Stimulated activated CD4-positive, alpha-beta T cell treated with anti-CD3 and anti-CD28 coated beads, TNF-alpha, amount 100 ng/mL, for 48 hours (primary cell): Measurements from ENCODE around the gene SSR4.
"Not testable (repeated sequence)": the region's sequence is repeated elsewhere in the genome, so short reads cannot be mapped to it uniquely, and the experiment has no call there.

Experiments
- DNase-seq, 3 donors: peaks; one replicate each; pipeline ENCODE4 v3.0.0-alpha.2; 2020; ENCODE audit warnings: low read depth in 3 of 3

SSR4 gene

DNA sequence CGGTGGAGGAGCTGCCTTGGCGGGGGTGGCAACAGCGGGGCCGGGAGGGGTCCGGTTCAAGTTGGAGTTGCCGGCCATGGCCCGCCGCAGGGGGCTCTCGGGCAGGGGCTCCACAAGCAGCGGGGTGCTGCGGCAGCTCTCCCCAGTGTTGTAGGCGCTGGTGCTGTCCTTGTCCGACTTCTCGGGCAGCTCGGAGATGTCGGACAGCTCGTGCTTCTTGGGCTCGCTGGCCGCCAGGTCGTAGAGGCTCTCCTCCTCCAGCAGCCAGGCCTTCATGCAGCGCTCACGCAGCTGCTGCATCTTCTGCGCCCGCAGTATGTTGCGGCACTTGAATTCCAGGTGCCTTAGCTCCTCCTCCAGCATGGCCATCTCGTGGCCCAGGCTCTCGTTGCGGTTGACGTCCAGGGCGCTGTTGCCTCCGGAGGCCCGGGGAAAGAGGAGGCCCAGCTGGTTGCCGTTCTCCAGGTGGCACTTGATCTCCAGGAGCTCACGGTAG, 9.7 kb downstream of the SSR4 start:
- DNase-seq: no peak

DNA sequence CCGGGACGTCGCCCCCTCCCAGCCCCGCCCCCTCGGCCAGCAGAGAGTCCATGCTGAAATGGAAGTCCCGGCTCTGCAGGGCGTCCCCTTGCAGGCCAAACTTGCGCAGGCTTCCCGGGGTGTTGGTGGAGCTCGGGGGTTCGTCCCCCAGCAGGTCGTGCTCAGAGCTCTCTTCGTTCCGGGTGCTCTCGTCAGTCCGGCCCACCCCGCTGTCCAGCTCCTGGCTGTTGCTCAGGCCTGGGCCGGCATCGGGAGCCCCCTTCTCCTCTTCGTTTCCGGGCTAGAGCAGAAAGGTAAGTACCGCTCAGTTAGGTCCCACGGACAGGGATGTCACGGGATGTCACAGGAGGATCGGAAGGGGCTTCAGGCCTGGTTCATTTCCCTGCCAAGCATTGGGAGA, 10.2 kb downstream of the SSR4 start:
- no peak for DNase-seq

DNA sequence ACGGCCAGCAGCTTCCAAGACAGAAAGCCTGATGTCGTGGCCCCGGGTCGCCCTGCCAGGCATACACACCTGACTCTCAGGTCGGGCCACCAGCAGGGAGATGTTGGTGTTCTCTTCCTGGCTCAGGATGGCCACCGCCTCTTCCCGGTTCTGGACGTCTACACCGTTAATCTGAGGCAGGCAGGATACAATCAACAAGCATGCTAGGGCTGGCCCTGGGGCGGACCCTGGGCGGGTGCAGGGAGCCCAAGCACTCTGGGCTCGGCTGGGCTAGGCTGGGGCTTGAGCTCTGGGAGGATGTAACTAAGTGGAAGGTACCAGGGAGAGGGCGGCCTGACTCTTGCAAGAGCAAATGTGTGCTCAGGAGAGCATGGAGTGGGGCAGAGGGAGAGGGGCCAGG, 11.0 kb downstream of the SSR4 start:
- DNase-seq: no peak

DNA sequence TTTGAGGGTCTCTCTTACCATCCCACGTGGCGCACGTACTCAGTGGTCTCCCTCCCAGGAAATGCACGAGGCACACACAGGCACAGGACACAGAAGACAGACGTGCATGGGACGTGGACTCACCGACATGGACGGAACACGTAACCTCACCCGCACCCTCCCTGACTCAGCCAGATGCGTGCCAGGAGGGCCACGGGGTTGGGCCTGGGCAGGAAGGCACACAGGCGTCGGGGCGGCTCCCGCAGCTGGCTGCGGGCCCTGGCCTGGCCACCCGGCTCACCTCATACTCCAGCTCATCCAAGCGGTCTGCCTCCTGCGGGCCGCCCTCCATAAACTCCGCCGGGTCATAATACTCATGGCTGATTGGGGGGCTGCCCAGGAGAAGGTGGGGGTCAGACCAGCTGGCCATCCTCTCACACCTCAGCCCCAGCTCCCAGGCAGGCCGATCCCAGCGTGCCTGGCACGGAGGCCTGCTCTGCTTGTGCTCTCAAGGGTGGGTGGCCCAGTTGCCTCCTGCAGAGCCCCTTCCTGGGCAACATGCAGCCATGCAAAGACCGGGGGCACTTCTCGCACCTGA, 12.6 kb downstream of the SSR4 start:
- DNase-seq: no peak

DNA sequence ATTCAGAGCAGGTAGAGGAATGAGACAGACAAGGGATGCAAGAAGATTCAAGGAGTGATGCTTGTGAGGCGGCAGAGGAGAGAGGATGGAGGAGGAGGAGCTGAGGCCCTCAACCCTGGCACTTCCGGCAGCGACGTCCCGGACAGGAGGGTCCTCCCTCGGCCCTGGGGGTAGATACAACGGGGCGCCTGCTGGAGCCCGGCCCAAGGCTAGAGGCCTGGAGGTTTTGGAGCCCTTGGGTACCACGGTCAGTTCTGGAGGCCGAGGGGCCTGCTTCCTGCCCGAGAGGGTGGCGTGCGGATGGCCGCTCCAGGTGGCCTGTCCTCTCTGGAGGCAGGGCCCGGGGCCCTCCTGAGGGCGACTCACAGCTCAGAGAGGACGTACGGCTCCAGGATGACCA, 13.5 kb downstream of the SSR4 start:
- no peak for DNase-seq

DNA sequence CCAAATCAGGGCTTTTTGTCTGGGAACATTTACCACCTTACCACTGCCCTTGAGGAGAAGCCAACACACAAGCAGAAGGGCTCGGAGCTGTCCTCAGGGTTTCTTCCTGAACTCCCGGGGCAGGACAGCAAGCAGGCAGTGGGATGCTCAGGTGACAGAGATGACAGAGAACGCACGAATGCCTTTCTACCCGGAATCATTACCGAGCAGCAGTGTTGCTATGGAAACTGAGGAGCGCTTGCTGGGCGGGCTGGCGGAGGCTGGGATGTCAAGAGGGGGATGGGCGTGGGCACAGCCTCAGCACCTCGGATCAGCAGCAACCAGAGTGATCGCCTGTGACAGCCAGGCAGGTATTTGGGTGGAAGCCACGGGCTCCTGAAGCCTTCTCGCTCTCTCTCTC, 17.8 kb downstream of the SSR4 start:
- DNase-seq: no peak

DNA sequence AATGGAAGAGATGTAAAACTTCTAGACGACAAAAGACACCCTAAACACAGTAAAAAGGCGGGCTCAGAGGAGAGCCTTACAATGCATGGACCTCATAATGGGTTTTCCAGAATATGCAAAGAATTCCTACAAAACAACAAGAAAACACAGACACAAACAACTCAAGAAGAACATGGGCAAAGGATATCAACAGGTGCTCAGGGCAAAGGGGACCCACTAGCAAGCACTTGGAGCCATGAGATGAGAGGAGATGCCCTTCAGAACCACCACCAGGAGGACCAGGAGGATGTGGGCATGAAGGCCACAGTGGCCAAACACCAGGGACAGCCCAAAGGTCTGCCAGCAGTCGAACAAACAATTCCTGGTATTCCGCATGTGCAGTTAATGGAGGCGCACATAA, 18.7 kb downstream of the SSR4 start:
- no peak for DNase-seq

DNA sequence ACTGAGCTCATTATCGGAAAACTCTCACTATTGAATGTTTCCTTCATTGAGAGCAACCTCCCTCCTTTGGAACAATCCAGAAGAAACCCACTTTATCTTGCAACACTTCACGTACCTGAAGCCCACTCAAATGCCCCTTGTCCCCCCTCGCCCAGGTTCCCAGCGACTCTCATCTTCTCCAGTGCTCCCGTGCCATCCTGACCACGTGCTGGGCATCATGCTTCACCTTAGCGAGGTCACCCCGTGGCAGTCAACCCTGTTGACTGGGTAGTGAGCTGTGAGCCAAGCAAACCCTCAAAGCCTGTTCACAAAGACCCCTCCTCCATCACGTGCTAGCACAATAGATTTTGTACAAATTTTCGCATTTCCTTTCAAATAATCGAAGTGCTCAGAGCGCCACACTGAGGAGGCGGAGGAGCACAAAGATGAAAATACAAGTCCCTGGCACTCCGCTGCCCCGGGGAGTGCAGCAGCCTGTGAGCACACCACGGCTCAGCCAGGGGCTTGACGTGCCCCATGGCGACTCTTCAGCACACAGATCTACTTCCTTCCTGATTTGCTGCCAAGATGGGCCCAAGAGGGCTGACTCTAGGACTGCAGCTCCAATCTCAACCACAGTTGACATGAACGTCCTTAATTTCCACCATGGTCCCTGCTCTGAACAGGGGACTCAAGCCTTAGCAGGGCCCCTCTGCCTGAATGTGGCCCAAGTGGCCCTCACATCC, 20.3 kb downstream of the SSR4 start:
- no peak for DNase-seq

DNA sequence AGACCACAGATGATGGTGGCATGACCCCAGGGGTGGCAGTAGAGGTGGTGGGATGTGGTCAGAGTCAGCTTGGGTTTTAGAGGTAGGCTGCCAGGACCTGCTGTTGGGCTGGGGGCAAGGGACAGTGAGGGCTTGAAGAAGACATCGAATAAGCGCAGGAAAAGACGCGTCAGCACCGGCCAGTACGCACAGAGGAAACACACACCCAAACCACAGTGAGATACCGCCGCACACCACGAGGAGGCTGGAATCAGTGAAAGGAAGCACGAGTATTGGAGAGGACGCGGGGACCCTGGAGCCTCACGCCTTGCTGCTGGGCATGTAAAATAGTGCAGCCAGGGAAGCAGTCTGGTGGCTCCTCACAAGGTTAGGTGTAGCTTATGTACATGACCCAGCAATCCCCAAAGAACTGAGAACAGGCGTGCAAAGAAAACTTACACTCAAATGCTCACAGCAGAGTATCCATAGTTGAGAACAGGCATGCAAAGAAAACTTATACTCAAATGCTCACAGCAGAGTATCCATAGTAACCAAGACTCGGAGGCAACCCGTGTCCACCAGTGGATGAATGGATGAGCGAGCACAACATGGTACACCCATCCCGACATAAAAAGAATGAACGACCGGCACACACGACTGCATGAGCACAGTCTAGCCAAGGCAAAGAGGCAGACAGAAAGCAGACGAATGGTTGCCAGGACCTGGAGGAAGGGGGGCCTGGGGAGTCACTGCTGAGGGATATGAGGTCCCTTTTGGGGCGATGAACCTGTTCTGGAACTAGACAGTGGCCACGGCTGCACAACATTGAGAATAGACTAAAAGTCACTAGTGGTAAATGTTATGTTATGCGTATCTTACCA, 22.6 kb downstream of the SSR4 start:
- no peak for DNase-seq

DNA sequence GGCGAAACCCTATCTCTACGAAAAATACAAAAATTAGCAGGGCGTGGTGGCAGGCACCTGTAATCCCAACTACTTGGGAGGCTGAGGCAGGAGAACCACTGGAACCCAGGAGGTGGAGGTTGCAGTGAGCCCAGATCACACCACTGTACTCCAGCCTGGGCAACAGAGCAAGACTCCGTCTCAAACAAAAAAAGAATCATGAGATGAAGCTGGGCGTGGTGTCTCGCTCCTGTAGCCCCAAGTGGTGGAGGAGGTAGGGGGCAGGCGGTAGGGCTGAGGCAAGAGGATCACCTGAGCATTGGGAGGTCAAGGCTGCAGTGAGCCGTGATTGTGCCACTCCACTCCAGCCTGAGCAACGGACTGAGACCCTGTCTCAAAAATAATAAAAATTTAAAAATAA, 23.6 kb downstream of the SSR4 start:
- not testable (repeated sequence) for DNase-seq

DNA sequence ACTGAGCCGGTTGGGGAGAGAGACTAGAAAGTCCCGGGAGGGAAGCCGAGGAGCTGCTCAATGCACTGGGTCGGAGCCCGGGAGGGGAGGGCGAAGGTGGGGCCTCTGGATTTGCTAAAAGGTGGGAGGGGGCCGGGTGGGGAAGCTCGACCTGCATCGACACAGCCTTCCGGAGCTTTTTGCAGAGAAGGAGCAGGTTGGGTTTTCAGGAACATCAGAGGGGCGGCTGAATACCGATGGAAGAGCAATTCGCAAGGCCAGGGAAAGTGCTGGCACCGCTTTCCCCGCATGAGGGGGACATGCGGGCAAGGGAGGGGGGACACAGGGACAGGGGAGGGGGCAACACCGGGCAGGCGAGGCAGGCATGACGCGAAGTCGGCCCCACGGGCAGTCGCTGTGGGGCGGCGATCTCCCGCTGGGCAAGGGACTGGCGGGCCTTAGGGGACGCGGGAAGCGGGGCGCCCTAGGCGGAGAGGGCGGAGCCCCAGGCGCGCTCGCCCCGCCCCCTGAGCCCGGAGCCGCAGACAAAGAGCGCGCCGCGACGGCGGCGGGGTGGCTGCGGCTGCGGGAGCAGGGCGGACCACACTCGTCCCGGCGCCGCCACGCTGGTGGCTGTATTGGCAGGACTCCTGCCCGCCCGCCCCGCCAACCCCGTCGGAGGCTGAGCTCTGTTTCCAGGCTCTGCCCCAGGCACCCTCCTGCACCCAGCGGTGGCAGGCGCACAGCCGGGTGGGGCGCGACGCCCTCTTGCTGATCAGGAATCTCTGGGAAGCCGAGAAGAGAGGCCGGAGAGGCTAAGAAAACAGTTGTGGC, 24.3 kb downstream of the SSR4 start:
- peak in 1 of 3 donors; percentile 47 for DNase-seq

DNA sequence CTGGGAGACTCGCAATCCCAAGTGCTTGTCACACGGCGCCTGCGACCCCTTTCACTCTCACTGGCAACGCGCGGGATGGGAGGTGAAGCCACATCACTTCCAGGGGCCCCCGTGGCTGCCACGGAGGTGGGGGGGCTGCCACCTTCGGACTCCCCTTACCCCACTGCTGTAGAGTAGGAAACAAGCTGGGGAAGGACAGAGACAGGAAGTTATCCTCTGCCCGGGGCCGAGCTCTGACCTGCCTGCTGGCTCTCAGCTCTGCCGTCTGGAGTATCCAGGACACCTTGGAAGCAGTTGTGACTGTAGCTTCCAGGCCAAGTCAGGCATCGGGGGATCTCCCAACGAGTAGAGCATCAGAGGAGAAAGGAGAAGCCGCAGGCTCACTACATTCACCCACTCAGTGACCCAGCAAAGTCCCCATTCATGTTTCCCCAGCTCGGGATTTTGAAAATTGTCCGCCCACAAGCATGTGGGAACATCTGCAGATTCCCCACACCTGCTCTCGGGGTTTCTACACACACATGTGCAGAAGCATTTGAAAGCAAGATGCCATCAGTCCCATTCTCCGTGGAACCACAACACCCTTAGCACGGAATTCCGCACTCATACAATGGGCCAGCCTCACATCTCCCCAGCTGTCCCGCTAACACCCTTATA, 25.0 kb downstream of the SSR4 start:
- DNase-seq: no peak

DNA sequence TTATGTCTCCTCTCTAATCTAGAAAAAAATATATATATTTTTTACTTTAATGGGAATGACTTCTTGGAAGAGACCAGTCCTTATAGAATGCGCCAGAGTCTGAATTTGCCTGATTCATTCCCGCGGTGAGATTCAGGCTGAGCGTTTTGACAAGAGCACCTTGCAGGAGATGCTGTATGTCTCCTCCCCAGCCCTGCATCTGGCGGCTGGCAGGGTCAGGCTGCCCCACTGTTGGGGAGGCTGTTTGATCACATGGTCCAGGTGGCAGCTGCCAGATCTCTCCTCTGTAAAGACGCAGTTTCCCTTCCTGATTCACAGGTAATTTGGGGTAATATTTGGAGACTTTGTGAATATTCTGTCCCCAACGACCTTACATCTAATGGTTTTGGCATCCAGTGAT, 26.1 kb downstream of the SSR4 start:
- DNase-seq: no peak

DNA sequence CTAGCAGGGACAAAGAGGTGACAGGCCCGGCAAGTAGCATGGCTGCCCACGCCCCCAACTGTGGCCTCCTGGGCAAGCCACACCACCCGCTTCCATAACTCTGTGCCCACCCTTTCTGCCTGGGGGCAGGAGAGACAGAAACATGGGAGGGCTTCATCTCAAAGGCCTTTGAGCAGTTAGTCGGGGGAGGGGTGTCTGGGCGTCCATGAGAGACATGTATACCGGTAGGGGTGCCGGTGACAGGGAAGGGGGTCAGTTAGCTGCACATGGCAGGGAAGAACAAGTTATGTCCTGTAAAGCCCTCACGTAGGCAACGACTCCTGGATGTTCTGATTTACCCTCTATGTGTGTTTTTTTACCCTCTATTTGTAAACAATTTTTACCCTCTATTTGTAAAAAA, 26.6 kb downstream of the SSR4 start:
- DNase-seq: no peak

DNA sequence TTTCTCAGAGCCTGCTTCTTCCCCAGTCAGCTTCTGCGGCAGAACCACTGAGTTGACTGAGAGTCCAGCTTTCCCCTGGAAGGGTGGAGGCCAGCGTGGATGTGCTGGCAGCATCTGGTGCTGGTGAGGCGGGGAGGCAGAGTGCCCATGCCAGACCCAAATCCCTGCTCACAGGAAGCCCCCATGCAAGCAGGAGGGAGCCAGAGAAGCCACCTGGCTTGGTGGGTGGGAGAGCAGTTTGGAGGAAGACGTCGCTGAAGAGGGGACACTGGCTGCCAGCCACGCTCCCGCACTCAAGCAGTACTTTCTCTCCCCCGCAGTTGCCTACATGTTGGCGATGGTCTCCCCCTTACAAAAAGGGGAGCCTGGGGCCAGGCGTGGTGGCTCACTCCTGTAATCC, 29.9 kb downstream of the SSR4 start:
- no peak for DNase-seq

DNA sequence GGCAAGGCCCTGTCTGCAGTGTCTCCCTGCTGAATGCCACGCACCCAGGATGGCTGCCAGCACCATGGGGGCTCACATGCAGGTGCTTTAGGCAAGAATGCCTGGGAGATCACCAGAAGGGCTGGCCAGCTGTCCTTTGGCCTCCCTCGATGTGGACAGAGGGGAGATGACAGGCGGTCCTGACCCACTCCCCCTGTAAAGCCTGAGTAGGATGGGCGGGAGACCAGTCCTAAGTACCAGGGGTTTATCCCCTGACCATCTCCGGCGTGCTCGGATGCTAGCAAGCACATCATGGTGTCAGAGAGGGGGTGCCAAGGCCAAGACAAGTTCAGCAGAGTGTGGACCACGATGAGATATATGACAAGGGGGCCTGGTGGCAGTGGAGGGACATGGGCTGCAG, 30.6 kb downstream of the SSR4 start:
- DNase-seq: no peak

DNA sequence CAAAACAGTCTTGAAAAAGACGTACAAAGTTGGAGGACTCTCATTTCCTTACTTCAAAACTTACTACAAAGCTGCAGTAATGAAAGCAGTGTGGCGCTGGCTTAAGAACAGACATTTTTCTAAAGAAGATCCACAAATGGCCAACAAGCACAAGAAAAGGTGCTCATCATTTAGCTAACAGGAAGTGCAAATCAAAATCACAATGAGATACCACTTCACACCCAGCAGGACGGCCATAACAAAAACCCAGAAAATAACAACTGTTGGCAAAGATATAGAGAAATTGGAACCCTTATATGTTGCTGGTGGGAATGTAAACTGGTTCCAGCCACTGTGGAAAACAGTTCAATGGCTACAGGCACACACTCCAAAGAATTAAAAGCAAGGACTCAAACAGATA, 32.5 kb downstream of the SSR4 start:
- DNase-seq: no peak

DNA sequence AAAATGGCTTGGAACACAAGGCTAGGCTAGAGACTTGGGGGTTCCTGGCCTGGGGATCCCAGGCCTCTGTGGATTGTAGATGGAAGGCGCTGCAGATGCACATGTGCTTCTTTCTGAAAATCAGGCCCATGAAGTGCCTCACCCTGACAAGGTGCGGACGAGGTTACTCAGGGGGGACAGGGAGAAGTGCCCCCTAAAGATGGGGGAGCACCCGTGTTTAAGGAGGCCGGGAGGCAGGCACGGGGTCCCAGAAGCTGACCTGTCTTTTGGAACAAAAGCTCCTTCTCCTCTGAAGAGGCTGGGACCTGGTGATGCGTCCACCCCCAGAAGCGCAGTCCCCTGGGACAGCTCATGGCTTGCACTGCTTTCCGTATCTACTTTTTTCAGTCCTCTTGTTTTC, 33.4 kb downstream of the SSR4 start:
- no peak for DNase-seq

DNA sequence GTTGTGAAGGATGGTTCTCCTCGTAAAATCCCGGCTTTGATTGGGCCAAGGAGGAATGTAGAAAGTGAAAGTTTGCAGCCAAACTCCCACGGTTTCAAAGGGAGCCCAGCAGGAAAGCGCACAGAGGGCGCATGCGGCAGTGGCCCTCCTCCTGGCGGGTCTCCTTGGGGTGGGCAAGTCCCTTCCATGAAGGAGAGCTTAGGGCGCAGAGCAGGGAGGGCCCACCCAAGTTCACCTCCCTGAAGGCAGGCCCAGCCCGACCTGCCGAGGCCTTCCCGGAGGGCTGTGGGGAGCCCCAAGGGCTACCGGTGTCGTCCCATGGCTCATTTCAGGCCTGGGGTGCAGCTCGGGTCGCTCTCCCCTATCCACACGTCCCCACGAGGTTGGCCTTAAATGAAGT, 33.8 kb downstream of the SSR4 start:
- no peak for DNase-seq

DNA sequence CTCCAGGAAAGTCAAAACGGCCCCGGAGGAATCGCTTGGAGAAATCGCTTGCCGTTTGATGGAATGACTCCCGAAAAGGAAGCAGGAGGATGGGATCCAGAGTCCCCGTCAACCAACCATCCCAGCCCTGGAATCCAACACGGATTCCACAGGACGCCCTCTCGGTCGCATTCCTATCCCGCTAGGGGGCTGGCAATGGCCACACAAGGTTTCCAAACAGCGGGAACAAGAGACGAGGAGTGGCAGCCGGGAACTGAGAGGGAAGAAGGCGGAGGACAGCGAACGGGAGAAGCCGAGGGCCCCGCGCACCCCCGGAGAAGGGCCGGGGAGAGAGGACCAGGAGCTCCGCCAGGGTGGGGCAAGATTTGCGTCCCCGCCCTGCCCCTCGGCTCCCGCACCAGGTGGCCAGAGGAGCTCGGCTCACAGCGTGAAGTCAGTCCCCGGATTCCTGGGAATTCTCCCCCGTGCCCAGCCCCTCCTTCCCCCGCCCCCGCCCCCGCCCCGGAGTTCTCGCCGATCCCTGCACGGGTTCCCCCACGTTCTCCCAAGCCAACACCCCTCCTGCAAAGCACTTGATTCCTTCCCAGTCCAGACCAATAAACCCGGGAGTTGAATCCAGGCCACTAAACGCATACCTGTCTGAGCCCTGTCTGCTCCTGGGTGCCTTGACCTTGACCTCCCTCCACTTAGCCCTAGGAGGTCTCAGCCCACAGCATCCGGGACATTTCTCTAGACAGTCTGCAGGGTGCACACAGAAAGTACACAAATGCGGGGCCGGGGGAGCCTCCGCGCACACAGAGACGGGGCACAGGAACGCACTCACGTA, 34.5 kb downstream of the SSR4 start:
- no peak for DNase-seq

DNA sequence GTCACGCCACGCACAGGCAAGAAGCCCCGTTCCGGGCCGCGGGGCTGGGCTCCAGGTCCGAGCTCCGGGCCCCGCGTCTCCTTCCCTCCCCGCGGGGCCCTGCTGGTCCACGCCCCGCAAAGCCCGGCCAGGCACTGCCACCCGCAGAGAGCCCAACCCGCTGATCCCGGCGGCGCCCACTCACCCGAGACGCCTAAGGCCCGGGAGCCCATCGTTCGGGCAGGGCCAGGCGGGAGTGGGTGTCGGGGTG, 35.0 kb downstream of the SSR4 start:
- DNase-seq: no peak
